Activated gamma-delta T cell (primary cell): ENCODE data around the gene FAM110D.
A peak's percentile ranks its signal among the peaks of the same experiment; 100 is the strongest.

Experiments used
- DNase-seq: peaks from one replicate; lab custom pipeline; 2025; lab: John Stamatoyannopoulos, UW

Gene FAM110D

DNA sequence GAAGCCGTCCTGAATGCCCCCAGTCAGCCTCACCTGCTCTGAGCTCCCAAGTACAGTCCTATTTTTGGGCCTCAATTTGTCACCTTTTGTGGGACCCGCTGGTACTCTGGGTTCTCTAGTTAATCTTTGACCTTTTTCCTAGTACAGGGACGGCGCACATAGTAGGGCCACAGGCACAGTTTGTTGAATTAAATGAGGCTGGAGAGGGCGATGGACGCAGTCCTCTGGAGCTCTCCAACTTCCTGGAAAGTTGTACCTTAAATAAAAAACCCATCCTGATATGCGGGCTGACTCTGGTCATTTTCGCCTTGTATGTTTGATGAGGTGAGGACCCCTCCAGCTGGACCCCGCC is 4.8 kb downstream of the FAM110D start:
- DNase-seq = no peak

DNA sequence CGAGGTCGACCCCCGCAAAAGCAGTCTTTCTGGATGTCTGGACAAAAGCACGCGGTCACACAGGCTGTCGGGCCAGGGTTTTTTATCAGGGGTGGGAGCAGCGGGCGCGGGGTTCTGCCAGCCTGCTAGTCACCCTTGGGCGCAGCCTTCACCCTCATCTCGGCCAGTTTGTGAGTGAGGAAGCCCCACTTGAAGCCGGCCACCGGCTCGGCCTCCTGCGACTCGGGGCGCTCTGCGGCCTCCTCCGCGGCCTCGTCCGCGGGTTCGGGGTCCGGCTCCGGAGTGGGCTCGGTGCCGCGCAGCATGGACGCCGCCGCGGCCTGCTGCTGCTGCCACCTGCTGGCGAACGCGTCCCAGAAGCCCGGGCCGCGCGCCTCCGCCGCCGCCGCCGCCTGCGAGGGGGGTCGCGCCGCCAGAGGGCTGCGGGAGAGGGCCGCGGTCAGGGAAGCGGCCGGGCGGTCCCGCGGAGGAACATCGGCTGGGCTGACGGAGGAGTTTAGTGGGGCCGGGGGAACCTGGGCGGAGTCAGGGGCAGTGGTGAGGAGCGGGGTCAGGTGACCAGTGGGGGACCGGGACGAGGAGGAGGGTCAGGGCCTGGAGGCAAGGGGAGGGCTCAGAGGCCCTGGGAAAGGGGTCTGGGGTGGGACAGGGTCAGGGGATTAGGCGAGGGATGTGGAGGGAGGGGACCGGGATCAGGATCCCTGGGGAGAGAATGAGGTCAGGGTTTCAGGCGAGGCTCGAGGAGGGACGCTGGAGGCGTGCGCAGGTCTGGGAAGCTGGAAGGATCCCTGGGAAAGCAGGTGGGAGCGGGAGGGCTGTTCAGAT is 5.4 kb downstream of the FAM110D start:
- peak; percentile 27 for DNase-seq

DNA sequence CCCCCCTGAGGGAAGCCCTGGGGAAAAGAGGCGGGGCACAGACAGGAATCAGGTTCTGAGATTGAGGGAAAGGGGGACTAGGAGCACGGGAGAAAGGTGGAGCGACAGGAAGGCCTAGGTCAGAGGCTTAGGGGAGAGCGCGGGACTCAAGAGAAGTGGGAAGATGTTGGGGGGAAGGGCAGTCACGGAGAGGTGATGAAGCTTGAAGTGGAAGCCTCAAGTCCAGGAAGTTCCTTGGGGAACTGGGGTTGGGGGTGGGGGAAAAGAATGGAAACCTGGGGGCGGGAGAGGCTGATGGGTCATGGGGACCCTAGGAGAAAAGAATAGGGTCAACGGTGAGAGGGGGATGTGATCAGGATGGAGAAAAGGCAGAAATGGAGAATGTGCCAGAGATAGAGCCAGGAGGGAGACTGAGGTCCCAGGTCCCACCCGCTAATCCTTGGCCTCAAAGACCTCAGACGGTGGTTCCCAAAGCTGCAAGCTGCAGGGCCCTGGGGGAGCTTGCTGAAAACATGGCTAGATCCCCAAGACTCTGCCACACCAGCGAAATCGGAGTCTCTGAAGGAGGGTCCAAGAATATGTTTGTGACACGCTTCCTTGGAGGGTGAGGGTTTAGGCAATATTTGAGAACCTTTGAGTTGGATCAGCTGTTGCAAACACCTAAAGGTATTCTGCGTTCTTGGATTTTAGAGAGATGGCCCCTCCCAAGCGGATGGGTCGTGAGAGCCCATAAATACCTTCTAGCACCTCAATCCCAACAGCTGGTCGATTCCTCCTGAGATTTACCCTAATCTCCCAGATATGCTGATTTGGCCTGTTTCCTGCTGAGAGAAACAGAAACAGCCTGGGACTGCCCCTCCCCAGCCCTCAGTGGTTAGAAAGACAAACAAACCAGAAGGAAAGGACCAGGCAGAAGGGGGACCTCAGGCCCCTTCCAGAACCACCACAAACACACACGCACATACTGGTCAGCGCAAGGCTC is 6.3 kb downstream of the FAM110D start:
- DNase-seq = no peak

- no peak for DNase-seq
Measured at GRCh38 chr1:26166719-26167281, 7.9 kb downstream of the FAM110D start.

DNA sequence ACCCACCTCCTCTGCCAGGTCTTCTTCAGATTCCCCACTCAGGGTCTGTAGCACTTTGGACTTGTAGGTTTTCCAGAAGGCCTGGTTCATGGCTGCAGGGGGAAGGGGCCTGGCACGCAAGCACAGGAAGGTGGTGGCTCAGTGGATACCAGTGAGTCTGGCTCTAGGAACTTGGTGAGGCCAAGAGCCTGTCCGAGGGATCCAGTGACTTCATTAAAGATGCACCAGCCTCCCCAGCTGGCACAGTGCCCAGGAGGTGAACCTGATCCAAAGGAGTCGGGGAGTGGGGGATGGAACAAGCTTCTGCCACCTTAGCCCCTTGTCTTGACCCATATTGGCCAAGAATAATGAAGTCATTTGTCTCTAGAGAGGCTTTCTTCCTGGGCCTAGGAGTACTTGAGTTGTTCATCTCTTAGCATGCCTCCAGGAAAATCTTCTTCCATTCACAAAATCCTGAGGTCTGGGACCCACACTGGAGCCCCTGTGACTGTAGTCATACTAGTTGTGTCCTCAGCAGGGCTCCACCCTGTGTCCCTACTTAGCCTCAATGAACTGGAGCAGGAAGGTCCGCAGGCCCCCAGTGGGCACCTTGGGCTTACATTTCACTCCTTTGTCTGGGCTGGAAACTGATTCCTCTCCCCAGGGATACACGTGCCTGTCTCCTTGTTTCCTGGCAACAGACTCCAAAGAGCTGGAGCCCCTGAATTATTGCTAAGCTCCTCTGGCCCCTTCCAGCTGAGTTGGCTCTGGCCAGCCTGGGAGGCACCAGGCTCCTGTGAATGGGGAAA is 9.7 kb downstream of the FAM110D start, which contains the start of gene C1orf232:
C1orf232 (minus strand) TSS at position 554 of the 788 bp plus-strand sequence; CDS start at position 90, 464 bp downstream.
- DNase-seq = no peak

- no peak for DNase-seq
Measured at GRCh38 chr1:26169198-26169554, 10.3 kb downstream of the FAM110D start.

GRCh38 chr1:26169669-26170471 is 11.0 kb downstream of the FAM110D start, which contains the start of gene ZNF593:
Gene ZNF593 (plus strand): TSS chr1:26169908. CDS start chr1:26169984, 76 bp downstream.
- peak; percentile 81 for DNase-seq

DNA sequence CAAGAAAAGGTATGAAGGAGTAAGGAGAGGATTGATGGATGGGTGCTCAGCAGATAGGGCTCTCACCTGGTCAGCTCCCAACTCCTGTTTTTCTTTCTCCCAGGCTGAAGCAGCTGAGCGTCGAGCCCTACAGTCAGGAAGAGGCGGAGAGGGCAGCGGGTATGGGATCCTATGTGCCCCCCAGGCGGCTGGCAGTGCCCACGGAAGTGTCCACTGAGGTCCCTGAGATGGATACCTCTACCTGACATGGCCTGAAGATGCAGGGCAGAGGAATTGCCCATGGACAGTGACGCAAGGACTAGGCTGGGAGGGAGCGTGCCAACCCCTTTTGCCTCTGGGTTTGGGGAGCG is 11.6 kb downstream of the FAM110D start:
- no peak for DNase-seq

GRCh38 chr1:26171084-26172072 is 12.5 kb downstream of the FAM110D start, which contains the start of gene ZNF593OS:
Gene ZNF593OS (minus strand): TSS chr1:26171832. CDS start chr1:26171661, 171 bp downstream.
- no peak for DNase-seq

DNA sequence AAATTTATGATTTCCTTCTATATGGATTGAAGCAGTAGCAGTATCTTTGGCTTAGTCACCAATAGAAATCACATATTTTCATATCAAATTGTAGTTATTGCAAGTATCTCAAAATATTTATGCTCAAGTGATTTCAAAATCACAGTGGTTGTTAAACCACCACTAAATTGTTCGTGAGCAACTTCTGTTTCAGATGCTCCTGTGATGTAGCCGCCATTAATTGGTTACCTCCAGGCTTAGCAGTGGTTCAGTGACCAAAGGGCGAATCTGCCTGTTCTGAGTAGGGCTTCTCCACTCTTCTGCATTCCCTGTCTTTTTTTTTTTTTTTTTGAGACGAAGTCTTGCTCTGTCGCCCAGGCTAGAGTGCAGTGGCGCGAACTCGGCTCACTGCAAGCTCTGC is 16.5 kb downstream of the FAM110D start:
- DNase-seq = no peak

- DNase-seq = no peak
Measured at GRCh38 chr1:26177182-26177684, 18.4 kb downstream of the FAM110D start, which contains the start of gene CNKSR1. Gene CNKSR1 (plus strand): TSS chr1:26177491. CDS start chr1:26177548, 57 bp downstream.

- DNase-seq = no peak
Measured at GRCh38 chr1:26180010-26180506, 21.2 kb downstream of the FAM110D start.

DNA sequence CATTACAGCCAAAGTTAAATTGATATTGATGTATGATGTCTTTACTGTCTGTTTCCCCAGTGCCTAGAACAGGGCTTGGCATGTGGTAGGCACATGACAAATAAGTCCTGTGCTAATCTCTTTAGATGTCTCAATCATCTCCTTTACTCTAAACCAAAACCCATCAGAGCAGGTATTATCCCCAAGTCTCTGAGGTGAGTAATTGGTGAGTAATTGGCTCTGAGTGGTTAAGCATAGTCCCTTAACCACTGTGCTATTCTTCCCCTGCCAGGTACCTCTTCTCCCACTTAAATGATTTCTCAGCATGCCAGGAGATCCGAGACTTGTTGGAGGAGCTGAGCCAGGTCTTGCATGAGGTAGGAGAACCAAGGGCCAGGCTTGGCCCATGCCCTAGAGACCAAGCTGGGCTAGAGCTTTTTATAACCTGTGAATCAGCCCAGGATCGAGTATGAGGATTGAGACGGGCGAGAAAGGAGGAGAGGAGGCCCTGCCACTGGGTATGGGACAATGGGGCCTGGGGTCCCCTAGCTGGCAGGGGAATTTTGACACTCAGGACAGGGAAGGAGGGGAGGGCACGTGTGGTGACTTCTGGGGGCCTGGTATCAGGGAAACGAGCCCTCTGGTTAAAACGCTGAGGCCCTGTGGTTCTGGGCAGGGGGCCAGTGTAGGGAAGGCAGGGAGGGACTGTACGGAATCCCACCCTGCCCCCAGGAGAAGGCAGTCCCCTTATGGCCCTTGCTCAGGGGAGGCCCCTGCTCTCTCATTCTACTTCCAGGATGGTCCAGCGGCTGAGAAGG is 22.9 kb downstream of the FAM110D start:
- no peak for DNase-seq

DNA sequence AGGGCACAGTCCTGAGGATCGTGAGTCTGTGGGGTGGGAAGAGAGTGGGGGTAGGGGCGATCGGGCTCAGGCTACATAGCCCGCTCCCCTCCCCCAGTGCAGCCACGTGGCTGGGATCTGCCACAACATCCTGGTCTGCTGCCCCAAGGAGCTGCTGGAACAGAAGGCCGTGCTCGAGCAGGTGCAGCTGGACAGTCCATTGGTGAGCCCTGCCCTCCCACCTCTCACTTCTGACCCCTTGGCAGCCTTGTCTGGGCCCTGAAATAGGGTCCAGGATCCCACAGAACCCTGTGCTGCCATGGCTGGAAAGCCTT is 23.5 kb downstream of the FAM110D start:
- no peak for DNase-seq

GRCh38 chr1:26184086-26184485 is 25.2 kb downstream of the FAM110D start:
- no peak for DNase-seq

DNA sequence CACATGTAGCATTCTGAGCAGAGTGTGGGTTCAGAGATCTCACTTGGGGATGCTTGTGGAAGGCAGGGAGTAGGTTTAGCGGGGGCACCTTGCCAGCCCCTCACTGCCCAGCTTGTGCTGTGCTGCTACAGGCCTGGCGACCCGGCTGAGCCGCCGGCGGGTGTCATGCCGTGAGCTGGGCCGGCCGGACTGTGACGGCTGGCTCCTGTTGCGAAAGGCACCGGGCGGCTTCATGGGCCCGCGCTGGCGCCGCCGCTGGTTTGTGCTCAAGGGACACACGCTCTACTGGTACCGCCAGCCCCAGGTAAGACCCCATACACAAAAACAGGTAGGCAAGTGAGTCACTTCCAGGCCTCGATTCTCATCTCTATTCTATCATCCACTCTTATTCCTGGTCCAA is 26.0 kb downstream of the FAM110D start:
- no peak for DNase-seq

- no peak for DNase-seq
Measured at GRCh38 chr1:26187882-26188281, 29.0 kb downstream of the FAM110D start.

GRCh38 chr1:26188477-26188876 is 29.6 kb downstream of the FAM110D start:
- no peak for DNase-seq
